ENCODE data around the gene ADRB2.

GRCh38 chr5:148859703-148860102 lies 33.3 kb downstream of the ADRB2 start:
- TF ChIP-seq, protein P1, sequence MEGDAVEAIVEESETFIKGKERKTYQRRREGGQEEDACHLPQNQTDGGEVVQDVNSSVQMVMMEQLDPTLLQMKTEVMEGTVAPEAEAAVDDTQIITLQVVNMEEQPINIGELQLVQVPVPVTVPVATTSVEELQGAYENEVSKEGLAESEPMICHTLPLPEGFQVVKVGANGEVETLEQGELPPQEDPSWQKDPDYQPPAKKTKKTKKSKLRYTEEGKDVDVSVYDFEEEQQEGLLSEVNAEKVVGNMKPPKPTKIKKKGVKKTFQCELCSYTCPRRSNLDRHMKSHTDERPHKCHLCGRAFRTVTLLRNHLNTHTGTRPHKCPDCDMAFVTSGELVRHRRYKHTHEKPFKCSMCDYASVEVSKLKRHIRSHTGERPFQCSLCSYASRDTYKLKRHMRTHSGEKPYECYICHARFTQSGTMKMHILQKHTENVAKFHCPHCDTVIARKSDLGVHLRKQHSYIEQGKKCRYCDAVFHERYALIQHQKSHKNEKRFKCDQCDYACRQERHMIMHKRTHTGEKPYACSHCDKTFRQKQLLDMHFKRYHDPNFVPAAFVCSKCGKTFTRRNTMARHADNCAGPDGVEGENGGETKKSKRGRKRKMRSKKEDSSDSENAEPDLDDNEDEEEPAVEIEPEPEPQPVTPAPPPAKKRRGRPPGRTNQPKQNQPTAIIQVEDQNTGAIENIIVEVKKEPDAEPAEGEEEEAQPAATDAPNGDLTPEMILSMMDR (IDR thresholded peaks at IDR 0.05), result no peak
- TF ChIP-seq EP300 (IDR thresholded peaks at IDR 0.05) (no peak), POLR2A (IDR thresholded peaks at IDR 0.05) (no peak)

Data from stomach (tissue), 4 donors.